Bone marrow (tissue), 2 donors: Measurements from ENCODE around the gene MYMX.
"Not testable (repeated sequence)": the region's sequence is repeated elsewhere in the genome, so short reads cannot be mapped to it uniquely, and the experiment has no call there.

Source experiments
- DNase-seq, 2 donors: peaks; one replicate each; lab custom pipeline; 2025; lab: John Stamatoyannopoulos, UW

Gene MYMX

DNA sequence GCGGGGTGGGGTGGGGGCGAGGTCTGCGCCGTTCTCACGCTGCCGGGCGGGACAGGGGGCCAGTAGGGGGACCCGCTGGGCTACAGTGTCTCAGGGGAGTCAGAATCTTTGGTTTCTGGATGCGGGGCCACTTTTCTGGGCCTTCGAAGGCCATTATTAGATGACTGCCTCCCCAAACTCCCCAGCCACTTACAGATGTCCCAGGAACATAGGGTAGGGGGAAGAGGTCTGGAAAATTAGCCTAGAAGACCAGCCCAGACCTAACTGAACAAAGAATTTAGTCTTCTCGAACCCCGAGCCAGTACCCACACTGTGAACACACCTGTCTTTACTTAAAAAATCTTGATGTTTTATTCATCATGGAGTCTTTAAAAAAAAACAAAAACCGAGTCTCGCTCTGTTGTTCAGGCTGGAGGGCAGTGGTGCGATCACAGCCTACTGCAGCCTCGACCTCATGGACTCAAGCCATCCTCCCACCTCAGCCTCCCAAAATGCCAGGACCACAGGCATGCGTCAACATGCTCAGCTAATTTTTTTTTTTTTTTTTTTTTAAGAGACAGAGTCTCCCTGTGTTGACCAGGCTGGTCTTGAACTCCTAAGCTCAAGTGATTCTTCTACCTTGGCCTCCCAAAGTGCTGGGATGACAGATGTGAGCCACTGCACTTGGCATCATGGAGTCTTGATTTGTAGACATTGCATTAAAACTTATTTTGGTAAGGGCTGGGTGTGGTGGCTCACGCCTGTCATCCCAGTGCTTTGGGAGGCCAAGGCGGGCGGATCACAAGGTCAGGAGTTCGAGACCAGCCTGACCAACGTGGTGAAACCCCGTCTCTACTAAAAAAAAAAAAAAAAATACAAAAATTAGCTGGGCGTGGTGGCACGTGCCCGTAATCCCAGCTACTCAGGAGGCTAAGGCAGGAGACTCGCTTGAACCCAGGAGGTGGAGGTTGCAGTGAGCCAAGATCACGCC lies 3.4 kb downstream of the MYMX start:
- no peak for DNase-seq

DNA sequence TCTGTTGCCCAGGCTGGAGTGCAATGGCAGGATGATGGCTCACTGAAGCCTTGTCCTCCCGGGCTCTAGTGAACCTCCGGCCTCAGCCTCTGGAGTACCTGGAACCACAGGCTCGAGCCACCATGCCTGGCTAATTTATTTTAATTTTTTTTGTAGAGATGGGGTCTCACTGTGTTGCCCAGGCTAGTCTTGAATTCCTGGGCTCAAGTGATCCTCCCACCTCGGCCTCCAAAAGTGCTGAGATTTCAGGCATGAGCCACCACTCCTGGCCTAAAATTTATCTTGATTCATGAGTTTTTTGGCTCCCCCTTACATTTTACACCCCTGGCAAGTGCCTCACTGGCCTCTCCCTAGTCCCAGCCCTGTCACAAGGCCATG lies 4.2 kb downstream of the MYMX start:
- DNase-seq = no peak

DNA sequence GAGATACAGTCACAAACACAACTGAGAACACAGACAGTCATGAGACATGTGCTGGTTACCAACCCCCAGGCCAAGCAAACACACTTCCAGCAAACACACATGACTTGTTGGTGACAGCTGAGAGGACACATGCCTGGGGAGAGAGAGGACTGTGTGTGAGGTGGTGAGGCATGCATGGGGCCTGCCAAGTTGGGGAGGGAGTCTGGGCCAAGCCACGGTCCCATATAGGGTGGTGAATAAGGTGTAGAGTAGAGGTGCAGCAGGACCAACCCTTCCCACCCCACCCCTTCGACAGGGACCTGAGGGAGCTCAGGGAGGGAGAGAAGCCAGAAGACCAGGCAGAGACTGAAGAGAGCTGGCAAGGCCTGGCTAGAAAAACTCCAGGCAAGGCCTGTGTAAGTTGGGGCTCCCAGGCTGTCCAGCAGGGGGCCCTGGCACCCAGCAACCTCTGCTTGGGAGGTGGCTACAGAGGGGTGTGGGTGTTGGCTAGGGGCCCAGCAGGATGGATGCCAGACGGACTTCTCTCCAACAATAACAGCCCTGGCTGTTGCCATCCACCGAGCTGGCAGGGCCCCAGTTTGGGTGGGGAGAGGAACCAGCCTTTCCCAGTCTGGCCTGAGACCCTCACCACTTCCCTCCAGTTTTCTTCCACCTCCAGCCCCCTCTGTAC lies 4.7 kb downstream of the MYMX start:
- DNase-seq = peak; percentile 43 to 63

DNA sequence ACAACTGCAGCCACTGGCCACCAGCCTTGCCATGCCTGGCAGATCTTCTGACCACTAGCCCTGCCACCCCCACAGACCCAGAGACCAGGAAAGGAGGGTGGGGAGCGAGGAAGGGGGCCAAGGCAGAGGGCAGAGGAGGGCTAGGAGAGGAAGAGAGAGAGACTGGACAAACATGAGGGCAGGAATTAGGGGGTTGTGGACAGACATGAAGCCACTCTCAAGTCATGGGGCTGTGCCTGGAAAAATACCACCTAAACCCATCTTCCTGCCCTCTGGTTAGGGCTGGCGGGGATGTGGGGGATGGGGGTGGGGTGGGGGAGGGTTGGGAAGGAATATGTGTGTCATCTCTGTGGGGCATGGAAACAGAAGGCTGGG lies 5.2 kb downstream of the MYMX start:
- DNase-seq = no peak

- no peak for DNase-seq
Observed at GRCh38 chr6:44222486-44223318, 6.0 kb downstream of the MYMX start.

DNA sequence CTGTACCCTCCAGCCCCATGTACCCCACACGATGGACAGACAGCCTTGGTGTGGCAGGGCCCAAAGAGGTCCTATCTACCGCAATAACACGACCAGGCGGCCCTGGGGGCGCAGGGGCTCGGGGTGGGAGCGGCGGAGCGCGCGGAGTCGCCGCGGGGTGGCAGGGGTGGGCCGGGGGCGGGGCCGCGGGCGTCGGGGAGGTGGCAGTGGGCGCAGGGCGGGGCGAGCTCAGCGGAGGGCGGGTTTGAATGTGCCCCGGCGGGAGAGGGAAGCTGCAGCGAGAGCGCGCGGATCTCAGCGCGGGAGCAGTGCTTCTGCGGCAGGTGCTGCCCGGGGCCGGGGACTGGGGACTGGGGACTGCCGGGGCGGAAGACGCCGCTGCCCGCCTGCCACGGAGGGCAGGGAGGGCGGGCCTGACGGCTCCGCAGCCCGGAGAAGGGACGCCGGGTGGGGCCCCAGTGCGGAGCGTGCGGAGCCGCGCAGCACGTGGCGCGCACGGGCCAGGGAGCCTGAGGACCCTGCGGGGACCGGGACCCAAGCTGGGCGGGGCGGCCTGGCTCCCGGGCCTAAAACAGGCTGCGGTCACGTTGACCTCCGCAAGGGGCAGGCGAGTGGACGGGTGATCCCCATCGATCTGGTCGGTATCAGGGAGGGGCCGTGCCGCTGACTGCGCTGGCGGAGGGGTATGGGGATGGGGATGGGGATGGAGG lies 6.7 kb downstream of the MYMX start, which contains the start of gene SLC29A1:
TSS of gene SLC29A1 (plus strand) at position 277 of the 710 bp plus-strand sequence. CDS start 3,719 bp downstream, outside the sequence.
- peak; percentile 41 to 54 for DNase-seq

DNA sequence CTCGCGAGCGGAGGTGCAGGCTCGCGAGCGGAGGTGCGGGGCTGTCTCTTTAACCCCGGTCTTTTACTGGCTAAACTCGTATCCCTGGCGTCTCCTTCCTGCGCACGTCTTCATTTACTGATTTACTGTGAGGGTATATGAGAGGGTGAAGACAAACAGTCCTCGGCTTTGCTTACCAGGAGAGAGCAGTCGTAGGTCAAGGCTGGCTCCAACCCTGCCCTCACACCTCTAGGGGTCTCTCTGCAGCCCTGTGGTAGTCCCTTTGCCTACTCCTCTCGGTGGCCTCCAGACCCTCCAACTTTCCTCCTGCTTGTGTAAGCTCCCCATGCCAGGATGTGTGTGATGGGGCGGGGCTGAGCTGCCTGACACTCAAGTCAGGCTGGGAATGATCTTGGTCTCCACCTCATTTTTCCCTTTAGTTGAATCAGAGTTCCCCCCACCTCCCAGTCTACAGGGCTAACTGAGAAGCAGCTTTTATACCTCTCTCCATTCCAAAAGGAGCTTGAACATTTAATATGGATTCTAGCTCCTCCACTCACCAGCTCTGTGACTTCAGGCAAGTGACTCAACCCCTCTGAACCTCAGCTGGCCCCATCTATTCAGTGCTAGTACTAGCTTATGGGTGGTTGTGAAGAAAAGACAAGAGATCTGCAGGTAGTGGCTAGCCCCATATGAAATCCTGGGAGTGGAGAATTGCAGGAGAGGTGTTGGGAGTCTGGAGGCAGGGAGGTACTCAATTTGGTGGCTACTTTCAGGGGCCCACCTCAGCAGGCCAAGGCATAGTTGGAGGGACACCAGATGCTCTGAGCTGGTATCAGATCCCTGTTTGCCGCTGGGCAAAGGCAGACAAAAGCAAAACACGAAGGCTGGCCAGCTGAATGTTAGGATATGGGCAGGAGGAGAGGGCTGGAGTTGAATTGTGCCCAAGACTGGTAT lies 7.6 kb downstream of the MYMX start:
- no peak for DNase-seq

GRCh38 chr6:44224965-44225305 lies 8.2 kb downstream of the MYMX start:
- DNase-seq = no peak

- DNase-seq = no peak
Observed at GRCh38 chr6:44225579-44226325, 9.0 kb downstream of the MYMX start.

DNA sequence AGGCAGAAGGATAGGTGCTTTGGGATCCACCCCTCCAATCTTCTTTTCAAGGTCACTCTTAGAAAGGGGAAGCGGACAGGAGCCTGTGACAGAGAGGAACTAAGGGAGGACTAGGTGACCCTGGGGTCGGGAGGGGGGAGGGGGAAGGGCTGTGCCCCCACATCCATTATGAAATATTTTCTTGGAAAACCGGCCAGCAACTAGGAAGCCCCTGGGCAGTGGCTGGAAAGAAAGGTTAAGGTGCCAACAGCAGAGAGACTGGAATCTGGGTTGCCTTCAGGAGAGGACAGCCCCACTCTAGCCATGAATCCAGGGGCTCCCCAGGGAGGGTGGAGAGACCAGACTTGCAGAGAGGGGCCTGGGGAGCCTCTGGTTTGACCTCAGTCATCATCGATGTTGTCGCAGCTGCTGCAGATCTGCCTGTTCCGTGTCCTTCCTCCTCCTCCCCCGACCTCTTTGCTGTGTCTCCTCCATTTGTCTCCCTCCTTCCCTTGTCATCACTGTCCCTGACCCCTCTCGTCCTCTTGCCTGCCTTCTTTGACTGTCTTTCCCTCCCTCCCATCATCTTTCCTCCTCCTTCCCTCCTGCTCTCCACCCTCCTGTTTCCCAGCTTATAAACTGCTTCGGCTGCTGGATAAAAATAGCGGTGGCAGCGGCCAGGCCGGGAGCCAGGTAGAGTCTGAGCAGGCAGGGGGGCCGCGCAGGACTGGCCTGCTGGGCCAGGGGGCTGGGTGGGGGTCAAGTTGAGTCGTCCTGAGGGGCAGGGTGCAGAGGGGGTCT lies 9.8 kb downstream of the MYMX start:
- no peak for DNase-seq

GRCh38 chr6:44227148-44227793 lies 10.5 kb downstream of the MYMX start:
- DNase-seq = no peak

DNA sequence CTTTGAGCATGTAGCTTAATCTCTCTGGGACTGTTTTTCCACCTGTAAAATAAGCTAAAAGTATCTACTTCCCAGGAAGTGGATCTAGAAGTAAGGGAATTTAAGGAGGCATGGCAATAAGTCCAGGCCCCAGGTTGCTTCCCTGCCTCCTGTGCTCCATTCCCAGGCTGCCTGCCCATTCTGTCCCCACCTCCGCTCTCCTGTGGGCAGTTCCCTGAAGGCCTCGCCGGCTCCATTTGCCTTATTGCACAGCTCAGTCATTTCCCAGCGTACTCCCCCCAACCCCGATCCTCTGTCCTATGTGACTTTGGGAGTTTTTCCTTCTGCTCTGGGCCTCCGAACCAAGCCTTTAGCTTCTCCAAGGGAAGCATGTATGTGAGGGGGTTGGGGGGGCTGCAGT lies 11.3 kb downstream of the MYMX start:
- no peak for DNase-seq

GRCh38 chr6:44228433-44228832 lies 11.7 kb downstream of the MYMX start:
- no peak for DNase-seq

DNA sequence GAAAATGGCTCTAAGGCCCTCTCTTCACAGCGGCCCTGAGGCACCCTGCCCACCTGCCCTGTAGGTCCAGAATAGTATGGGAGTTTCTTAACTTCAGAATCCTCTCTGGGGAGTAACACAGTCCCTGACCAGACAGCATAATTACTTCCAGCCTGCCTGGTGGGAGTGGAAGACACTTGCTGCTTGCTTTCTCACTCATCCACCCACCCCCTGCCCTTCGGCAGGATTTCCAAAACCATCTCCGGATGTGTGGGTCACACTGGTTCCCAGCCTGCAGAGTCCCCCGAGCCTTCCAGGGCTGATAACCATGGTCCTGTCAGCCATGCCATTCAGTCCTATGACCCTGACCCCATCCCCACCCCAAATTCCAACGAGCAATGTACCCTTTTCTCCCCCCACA lies 12.1 kb downstream of the MYMX start:
- no peak for DNase-seq

DNA sequence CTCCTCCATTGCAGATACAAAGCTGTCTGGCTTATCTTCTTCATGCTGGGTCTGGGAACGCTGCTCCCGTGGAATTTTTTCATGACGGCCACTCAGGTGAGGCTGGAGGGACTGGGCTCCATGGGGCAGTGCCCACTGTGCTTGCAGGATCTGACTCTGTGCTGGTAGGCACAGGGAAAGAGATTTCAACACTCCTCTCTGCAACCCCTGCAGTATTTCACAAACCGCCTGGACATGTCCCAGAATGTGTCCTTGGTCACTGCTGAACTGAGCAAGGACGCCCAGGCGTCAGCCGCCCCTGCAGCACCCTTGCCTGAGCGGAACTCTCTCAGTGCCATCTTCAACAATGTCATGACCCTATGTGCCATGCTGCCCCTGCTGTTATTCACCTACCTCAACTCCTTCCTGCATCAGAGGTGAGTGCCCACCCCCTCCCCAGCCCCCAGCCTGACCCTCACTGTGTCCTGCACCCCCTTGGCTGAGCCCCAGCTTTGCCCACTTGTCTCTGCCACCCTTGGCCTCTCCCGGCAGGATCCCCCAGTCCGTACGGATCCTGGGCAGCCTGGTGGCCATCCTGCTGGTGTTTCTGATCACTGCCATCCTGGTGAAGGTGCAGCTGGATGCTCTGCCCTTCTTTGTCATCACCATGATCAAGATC lies 12.8 kb downstream of the MYMX start:
- no peak for DNase-seq

- DNase-seq = no peak
Observed at GRCh38 chr6:44230034-44230675, 13.4 kb downstream of the MYMX start.

- not testable (repeated sequence) for DNase-seq
Observed at GRCh38 chr6:44231426-44231825, 14.7 kb downstream of the MYMX start.
